IPS-11a (cell line): ENCODE measurements around the gene PDCD2L.
"Not testable (repeated sequence)": the region's sequence is repeated elsewhere in the genome, so short reads cannot be mapped to it uniquely, and the experiment has no call there.

ENCODE experiments used
- H3K4me3 ChIP-seq: one replicate; pipeline ENCODE4 v1.5.1; 2013; ENCODE audit warnings: low read depth, low read length, control low read depth

PDCD2L gene, protein sequence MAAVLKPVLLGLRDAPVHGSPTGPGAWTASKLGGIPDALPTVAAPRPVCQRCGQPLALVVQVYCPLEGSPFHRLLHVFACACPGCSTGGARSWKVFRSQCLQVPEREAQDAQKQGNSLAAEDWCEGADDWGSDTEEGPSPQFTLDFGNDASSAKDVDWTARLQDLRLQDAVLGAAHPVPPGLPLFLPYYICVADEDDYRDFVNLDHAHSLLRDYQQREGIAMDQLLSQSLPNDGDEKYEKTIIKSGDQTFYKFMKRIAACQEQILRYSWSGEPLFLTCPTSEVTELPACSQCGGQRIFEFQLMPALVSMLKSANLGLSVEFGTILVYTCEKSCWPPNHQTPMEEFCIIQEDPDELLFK

DNA sequence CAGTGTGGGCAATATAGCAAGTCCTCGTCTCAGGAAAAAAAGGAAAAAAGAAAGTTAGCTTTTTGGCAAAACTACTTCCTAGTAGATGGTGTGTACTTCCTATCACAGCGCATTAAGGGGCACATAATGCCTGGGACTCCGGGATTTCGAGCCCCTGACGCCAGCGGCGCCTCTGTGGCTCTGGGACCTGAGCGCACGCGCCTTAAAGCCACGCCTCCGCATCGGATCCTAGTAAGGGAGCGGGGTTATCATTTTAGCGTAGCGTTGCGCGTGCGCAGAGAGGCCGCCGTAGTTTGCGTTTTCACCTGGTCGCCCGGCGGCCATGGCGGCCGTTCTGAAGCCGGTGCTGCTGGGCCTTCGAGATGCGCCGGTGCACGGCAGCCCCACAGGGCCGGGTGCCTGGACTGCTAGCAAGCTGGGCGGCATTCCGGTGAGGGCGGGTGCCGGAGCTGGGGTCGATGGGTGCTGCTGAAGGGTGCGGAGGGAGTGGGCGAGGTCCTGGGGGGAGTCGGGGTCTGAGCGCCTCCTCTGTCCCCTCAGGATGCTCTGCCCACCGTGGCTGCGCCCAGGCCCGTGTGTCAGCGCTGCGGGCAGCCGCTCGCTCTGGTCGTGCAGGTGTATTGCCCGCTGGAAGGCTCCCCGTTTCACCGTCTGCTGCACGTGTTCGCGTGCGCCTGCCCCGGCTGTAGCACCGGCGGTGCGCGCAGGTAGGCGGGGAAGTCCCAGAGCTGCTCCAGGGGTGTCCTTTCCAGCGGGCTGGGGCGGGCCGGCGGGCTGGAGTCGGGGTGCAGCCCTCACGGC lies at the start of gene PDCD2L:
TSS of gene PDCD2L (plus strand) at position 291 of the 801 bp plus-strand sequence. CDS start at position 323, 32 bp downstream.
- peak within 1 kb of the TSS; percentile 96 for H3K4me3 ChIP-seq

DNA sequence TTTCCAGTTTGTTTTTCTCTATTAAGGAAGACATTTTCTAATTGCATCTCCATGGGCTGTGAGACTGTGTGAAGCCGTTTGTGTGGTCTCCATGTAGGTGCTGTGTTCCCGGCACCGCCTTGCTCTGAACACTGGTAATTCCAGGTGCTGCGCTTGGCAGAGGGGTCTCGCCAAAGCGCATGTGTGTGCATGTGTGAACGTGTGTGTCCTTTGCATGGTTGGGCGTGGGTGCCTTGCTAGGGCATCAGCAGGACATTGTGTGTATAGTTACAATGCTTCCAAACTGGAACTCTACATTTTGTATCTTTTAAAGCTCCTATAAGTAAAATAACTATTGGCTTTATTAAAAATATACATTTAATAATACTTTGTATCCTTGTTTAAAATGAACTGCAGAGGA lies 49.0 kb upstream of the PDCD2L start:
- H3K4me3 ChIP-seq = no peak overlapping the region

DNA sequence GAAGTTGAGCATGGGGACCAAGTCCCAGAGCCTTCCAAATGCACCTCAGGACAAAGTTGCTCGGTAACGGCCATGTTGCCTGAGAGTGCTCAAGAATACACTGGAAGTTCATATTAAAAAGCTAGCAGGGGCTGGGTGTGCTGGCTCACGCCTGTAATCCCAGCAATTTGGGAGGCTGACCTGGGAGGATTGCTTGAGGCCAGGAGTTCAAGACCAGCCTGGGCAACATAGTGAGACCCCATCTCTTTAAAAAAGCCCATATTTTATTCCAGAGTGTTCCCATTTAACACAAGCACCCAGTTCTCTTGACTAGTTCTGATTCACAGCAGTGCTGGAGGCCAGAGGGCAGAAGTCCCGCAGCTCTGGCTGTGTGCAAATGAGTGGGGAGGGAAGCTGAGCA lies 47.3 kb upstream of the PDCD2L start:
- no peak overlapping the region for H3K4me3 ChIP-seq

DNA sequence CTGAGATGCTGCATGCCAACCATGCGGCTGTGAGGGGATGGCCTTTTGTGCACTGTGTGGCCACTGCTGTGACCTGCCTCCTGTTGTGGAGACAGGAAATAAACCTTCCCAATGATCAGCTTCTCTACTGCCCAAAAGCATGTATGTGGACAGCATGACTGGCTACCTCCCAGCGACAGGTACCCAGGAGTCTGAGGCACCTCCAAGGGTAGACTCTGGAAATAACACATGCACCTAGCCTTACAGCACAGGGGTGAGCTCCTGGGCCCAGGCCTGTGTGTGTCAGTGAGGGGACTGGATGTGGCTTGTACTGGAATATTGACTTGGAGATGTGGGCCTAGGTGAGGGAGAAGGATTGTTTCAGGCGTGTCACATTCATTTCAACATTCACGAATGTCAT lies 46.8 kb upstream of the PDCD2L start:
- H3K4me3 ChIP-seq = no peak overlapping the region

DNA sequence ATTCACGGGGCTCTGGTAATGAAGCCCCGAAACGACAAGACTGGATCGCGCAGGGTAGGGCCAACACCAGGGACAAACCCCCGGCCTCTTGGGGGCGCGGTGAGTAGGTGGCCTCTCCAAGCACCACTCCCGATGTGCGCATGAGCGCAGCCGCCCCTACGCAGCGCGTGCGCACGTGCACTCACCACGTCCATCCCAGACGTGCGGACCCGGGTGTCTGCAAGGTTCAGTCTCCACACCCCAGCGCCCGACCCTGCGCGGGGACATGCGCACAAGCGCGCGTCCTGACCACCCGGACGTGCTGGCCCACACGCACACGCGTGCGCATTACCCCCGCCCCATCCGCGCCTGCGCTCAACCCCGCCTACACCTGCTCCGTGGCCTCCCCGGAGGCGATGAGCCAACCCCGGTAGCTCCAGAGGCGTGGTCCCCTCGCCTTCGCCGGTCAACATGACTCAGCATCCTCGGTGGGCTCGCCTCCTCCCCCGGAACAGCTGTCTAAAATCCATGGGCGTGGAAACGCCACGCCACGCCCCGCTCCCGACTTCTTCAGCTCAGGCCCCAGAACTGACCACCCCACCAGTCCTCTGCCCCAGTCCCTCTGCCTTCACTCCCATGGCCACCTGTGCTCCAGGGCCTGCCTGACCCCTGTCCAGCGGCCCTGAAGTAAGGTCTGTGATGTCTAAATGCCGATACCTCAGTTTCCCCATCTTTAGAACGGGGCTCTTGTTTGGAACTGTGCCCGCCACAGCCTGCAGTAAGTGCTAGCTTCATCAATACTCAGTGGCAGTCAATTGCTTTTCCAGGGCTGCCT lies 44.9 kb upstream of the PDCD2L start:
- H3K4me3 ChIP-seq = peak overlapping the region; percentile 39

DNA sequence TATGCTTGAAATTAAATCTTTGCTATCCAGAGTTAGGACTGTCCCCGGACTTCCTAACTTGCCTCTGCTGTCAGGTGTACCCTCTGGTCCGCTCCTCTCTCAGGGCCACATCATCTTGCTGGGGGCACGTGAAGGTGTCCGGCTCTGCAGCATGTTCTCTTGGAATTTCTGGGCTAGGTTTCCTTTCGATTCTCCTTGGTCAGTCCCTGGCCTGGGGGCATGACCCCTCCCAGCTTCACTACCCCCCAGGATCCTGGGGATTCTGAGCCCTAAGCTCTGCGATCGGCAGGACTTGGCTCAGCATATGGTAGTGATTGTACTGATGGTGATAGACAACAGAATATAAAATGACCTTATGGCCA lies 44.3 kb upstream of the PDCD2L start:
- H3K4me3 ChIP-seq = no peak overlapping the region

DNA sequence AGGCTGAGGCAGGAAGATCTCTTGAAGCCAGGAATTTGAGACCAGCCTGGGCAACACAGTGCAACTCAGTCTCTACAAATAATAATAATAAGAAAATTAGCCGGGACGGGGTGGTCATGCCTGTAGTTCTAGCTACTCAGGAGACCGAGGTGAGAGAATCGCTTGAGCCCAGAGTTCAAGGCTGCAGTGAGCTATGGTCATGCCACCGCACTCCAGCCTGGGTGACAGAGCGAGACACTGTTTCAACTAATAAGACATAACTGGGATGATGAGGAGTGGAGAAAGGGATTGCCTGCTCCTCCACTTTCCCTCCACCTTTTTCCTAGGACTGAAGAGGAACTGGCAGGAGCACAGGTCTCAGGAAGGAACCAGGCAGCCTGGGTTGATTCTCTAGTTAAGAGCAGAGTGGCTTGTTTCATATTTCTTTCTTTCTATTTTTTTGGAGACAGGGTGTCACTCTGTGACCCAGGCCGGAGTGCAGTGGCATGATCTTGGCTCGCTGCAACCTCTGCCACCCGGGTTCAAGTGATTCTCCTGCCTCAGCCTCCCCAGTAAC lies 43.8 kb upstream of the PDCD2L start:
- no peak overlapping the region for H3K4me3 ChIP-seq

DNA sequence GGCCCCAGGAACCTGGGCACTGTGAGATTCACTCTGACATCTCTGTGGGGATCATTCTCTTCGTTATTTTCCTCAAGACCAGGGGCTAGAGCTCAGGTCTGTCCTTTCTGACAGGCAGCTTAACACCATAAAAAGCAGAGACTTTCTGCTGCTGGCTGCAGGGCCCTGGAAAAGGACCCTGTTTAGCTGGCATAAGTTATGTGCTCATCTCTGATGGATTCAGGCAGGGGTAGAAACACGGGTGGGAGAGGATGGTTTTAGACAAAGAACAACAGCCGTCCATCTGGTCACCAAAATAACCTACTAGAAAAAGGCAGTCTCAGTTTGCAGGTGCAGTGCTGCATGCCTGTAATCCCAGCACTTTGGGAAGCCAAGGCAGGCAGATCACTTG lies 41.5 kb upstream of the PDCD2L start:
- H3K4me3 ChIP-seq = no peak overlapping the region

DNA sequence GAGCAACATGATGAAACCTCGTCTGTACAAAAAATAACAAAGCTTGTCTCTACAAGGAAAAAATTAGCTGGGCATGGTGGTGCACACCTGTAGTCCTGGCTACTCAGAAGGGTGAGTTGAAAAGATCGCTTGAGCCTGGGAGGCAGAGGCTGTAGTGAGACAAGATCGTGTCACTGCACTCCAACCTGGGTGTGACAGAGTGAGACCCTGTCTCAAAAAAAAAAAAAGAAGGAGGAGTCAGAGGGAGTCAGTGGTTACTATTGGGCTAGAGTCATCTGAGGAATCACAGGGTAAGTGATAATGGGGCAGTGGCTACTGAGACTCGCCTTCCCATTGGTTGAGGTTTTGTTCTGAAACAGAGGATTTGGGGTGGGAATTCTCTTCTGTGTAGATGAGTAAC lies 41.1 kb upstream of the PDCD2L start:
- H3K4me3 ChIP-seq = no peak overlapping the region

DNA sequence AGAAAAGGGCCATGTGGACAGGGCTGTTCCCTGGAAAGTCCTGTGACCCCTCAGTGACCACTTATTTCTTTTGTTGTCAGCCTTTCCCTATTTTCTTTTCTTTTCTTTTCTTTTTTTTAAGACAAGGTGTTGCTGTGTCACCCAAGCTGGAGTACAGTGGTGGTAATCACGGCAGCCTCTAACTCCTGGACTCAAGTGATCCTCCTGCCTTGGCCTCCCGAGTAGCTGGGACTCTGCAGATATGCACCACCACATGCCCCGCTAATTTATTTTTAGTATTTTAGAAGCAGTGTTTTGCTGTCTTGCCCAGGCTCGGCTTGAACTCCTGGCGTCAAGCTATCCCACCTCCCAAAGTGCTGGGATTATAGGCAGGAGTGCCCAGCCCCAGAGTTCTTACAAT lies 40.3 kb upstream of the PDCD2L start:
- H3K4me3 ChIP-seq = no peak overlapping the region

DNA sequence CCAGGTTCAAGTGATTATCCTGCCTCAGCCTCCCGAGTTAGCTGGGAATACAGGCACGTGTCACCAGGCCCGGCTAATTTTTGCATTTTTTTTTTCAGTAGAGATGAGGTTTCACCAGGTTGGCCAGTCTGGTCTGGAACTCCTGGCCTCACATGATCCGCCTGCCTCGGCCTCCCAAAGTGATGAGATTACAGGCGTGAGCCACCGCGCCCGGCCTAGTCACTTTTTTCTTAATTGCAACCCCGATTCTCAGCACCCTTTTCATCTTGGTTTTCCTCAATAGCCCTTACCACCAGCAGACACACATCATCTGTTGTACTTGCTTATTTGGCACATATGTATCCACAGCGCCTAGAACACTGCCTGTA lies 39.8 kb upstream of the PDCD2L start:
- H3K4me3 ChIP-seq = peak overlapping the region; percentile 35

DNA sequence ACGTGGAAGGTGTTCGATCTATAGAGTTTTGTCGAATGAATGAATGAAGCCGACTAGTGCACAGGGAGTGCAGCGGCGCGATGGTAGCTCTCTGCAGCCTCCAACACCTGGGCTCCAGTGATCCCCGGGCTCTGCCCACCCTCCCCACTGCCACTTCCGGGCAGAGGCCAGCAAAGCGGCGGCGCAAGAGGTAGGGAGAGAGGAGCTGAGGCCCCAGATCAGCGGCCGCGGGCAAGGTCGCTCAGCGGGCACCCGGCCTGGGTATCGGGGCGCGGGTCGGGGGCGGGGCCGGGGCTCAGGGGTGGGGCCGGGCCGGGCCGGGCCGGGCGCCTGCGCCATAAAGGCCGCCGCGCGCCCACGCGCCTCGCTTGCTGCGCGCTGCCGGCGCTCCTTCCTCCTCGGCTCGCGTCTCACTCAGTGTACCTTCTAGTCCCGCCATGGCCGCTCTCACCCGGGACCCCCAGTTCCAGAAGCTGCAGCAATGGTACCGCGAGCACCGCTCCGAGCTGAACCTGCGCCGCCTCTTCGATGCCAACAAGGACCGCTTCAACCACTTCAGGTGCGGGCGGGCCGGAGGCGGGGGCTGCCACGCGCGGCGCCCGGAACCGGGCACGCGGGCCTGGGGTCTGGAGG lies 39.3 kb upstream of the PDCD2L start, which contains the start of gene GPI:
TSS of gene GPI (plus strand) at position 367 of the 633 bp plus-strand sequence. CDS start at position 438, 71 bp downstream.
- peak within 1 kb of the TSS; percentile 80 for H3K4me3 ChIP-seq

DNA sequence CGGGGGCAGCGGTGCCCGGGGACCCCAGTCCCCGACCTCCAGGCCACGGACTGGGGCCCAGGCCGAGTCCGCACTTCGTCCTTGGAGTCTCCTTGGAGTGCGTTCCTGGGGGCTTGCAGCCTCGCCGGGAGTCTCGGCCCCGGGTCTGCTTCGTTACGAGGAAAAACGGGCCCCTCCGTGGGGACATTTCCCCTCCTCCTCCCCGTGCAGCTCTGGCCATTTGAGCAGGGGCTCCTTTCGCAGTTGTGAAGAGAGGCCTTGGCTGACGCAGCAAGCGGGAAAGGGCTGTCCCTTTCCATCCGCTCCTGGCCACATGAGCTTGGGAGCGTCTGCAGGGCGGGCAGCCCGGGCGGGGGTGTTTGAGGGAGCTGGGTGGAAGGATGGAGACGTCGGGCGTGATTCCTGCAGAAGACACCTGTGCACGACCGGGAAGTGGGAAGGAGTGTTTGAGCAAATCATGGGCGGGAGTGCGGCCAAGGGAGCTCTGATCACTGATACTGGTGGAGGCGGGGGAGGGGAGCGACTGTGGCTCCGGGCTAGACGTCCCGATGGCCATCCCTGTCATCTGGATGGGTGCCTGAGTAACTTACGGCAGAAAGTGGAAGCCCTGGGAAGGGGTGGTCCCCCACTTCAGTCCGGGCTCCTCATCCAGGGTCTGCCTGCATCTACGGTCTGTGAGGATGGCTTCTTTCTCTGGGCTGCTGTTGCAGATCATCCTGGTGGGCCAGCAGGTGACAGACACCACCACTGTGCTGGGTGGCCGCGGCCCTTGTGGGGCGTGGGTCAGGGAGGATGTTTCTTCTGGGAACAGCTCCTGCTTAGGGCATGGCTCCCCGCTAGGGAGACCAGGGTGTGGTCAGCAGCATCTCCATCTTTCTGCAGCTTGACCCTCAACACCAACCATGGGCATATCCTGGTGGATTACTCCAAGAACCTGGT lies 38.5 kb upstream of the PDCD2L start:
- H3K4me3 ChIP-seq = peak overlapping the region; percentile 80

DNA sequence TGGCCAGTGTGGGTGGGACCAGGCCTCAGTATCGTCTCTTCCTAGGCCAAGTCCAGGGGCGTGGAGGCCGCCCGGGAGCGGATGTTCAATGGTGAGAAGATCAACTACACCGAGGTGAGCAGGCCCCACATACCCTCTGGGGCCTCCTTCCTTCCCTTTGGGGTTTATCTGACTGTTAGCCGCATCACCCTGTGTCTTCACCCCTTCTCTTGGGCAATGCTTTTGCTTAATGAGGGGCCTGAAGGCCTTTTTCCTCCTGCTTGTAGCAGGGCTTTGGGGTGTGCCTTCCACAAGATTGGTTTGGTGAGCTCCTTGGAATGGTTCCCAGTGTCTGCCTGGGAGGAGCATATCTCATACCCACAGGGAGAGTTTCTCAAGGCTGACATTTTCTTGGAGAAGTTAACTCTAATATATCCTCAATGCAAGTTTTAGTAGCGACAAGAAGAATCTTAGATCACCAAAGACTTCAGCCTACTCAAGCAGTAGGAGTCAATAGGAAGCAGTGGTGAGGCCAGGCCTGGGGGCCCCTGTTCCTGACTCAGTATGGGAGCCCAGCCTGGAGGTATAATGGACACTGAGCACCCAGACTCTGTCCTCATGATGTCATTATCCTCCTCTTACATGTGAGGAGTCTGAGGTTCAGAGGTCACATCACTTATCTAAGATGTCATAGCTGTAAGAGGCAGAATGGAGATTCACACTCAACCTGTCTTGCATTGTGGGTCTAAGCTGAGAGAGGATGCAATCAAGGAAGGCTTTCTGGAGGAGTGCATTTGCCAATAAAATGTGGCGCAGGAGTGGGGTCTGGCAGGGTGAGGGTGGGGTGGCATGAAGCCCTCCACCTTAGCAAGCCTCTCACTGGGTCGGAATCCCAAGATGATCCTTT lies 37.2 kb upstream of the PDCD2L start:
- no peak overlapping the region for H3K4me3 ChIP-seq

DNA sequence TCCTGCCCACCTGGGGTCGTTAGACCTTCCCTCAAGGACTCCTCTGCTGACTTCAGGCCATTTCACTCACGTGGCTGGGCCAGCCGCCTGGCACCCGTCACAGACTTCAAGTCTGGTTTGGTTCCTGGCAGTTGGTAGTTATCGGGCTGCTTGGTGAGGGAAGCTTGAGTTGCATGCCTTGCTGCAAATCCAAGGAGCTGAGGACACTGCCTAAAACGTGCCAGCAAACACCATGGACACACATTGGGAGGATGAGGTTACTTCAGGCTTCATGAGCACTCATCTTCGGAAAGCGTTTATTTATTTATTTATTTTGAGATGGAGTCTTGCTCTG lies 36.6 kb upstream of the PDCD2L start:
- H3K4me3 ChIP-seq = no peak overlapping the region

DNA sequence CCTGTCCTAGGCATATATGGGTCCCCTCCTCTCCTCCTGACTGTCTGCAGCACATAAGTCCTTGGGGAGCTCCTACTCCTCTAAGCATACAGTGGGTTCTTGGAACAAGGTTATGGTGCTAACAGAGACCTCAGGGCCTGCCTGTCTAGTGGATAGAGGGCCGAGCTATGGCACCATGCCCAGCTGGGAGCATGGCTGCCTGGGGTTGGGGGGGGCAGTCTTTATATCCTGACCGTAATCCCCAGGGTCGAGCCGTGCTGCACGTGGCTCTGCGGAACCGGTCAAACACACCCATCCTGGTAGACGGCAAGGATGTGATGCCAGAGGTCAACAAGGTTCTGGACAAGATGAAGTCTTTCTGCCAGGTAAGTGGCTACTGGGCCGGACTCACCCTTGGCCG lies 35.9 kb upstream of the PDCD2L start:
- no peak overlapping the region for H3K4me3 ChIP-seq

DNA sequence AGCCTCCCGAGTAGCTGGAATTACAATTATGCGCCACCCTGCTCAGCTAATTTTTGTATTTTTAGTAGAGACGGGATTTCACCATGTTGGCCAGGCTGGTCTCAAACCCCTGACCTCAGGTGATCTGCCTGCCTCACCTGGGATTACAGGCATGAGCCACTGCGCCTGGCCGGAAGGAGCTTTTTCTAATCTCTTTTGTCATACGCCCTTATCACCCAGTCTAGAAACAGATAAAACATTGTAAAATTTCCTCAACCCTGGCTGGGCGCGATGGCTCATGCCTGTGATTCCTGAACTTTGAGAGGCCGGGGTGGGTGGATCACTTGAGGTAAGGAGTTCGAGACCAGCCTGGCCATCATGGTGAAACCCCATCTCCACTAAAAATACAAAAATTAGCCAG lies 35.0 kb upstream of the PDCD2L start:
- not testable (repeated sequence) for H3K4me3 ChIP-seq

DNA sequence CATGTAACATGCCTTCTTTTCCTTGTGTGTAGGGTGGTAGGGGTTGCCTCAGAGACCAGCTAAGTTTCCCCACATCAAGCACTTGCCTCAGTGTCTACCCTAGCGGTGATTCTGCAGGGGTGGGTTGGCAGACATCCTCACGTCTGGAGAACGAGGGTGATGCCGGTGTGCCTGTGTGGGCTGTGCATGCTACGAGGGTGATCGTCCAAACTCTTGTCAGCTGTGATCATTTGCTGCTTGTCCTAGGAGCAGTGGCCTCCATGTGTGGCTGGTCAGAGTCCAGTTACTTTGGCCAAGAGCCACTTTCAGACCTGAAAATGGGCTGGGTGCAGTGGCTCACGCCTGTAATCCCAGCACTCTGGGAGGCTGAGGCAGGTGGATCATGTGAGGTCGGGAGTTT lies 34.1 kb upstream of the PDCD2L start:
- no peak overlapping the region for H3K4me3 ChIP-seq

DNA sequence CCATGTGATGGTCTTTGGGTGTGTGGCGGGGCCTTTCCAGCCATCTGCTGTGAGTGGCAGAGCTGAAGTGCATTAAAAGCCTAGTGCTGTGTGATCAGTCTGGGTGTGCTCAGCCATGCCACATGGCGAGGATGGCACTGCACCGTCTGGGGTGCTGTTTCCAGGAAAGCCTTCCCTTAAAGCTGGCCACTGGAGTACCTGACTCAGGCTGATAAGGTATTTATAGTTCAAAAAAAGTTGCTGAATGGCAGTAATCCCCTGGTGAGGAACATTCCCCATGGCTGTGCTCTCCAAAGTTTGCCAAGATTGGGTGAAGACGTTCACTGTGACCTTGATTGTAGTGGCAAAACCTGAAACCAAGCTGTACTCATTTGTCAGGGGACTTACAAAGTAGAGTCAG lies 33.2 kb upstream of the PDCD2L start:
- H3K4me3 ChIP-seq = no peak overlapping the region
